Embryonic facial prominence (tissue), 1 donor: Measurements from ENCODE around the gene HEATR9.

ENCODE experiments used
- DNase-seq: peaks from one replicate; pipeline ENCODE4 v3.0.0-alpha.2; 2016; ENCODE audit errors: extremely low spot score

Gene HEATR9

DNA sequence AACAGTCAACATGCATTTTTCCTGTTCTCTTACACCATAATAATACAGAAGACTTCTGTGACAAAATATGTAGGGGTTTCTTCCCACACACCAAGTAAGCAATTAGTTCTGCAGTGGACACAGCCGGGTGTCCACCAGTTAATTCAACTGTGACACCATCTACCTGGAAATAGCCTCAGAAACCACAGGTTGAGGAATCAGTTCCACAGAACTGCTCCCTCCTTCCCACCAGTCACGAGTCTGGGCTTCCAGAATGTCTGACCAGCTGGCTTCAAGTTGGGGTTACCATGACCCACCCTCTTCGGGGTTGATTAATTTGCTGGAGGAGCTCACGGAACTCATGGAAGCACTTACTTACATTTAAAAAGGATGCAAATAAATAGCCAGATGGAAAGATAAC is 25.1 kb upstream of the HEATR9 start:
- DNase-seq: no peak

DNA sequence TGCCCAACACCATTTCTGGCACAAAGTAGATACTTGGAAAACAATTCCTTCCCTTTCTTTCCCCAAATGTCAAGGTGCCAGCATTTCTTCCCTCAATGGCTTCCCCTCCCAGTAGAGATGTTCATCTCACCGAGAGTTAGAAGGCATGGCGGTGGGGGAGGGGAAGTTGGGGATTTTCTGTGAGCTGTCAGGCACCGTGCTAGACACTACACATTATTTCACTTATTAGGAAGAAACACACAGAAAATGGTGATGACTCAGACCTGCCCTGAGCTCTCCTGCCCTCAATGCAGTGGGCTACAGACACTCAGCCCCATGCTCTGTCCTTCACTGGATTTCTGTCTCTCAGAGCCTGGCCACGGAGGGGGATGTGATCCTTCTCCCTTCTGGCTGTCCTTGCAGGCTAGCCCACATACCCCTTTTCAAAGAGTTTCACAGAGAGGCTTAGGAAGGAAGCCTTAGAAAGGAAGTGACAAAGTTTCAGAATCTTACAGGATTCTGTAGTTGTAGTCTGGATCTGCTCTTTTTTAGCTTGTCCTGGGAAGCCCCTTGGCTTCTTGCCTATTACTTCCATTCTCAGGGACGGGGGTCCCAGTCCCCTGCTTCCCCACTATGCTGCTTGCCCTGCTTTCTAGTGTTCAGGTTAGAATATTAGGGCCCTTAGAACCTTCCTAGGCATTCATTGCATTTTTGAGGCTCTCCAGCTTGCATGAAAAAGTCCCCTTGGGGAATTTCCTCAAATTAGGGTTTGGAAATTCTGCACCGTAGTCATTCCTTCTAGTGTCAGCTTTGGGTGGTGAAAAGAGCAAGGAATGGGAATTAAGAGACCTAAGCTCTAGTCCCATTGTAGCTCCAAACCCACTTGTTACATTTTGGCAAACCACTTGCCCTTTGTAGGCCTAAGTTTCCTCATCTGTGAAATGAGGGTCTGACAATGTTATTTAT is 23.7 kb upstream of the HEATR9 start:
- DNase-seq: no peak

DNA sequence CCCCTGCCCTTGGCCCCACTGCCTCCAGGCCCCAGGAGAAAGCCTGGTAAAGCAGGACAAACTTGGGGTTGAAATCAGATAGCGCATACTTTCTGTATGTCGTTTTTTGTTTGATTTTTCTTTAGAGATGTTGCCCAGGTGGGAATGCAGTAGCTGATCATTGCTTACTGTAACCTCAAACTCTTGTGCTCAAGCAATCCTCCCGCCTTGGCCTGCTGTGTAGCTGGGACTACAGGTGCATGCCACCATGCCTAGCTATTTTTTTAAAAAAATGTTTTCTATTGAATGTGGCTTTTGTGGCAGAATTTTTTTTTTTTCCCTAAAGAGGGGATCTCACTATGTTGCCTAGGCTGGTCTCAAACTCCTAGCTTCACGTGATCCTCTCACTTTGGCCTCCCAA is 22.6 kb upstream of the HEATR9 start:
- no peak for DNase-seq

DNA sequence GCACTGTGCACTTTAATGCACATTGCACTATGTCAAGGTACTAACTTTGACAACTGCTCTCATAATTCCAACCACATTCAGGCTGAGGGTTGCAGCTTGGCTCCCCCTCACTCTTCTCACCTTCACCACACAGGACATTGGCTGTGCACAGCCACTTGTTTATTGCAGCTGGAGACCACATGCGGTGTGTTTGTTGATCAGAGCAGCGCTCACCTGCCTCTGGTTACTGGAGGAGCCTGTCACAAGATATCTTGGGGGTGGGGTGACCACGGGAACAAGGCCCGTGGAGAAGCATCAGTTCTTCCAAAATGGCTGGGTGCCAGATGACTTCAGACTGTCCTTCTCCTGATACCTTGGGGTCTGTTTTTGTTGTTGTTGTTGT is 22.1 kb upstream of the HEATR9 start:
- no peak for DNase-seq

DNA sequence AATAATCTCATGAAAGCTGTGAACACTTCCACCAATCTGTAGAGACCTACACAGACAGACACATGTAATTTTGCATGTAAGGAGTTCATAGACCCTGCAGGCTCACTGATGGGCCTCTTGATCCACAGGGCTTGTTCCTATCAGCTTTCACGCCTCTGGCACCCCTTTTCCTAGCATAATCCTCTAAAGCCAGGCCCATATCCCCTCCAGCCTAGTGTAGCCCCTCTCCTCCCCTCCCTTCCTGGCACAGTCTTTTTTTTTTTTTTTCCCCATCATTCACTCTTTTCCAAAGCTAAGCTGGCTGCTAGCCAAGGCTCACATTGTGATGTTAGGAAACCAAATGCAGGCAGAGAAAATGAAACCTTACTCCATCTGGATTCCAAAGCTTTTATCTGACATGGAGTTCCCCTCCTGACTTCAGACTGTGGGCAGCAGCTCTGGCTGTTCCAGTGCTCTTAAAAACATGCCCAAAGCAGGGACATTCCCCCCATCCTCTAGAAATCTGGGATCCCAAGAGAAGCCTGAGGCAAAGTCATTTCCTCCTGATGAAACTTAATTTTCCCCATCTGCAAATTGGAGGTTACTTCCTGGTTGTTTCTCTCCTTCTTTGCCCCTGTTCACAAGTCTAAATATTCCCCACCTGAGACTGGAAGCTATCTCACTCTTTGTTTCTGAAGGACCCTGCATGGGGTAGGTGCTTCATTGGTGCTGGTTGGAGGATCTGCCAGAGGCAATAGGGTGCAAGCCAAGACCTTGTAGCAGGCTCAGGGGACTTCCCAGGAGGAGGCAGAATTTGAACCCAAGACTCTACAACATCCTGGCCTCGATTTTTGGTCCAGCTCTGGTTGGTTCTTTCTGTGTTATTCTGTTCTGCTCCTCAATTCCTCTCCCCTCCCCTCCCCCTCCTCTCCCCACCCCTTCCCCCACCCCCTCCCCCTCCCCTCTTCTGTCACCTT is 21.4 kb upstream of the HEATR9 start:
- DNase-seq: peak; percentile 53

DNA sequence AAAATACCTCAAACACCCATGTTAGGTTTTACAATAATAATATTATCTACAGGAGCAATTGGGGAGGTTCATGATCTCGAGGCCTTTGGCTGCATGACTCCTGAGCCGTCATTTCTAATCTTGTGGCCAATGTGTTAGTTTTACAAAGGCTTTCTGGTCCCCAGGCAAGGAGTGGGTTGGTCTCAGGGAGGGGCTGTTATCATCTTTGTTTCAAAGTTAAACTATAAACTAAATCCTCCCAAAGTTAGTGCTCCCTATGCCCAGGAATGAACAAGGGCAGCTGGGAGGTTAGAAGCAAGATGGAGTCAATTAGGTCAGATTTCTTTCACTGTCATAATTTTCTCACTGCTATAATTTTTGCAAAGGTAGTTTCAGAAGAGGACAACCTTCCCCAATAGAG is 20.6 kb upstream of the HEATR9 start:
- no peak for DNase-seq

DNA sequence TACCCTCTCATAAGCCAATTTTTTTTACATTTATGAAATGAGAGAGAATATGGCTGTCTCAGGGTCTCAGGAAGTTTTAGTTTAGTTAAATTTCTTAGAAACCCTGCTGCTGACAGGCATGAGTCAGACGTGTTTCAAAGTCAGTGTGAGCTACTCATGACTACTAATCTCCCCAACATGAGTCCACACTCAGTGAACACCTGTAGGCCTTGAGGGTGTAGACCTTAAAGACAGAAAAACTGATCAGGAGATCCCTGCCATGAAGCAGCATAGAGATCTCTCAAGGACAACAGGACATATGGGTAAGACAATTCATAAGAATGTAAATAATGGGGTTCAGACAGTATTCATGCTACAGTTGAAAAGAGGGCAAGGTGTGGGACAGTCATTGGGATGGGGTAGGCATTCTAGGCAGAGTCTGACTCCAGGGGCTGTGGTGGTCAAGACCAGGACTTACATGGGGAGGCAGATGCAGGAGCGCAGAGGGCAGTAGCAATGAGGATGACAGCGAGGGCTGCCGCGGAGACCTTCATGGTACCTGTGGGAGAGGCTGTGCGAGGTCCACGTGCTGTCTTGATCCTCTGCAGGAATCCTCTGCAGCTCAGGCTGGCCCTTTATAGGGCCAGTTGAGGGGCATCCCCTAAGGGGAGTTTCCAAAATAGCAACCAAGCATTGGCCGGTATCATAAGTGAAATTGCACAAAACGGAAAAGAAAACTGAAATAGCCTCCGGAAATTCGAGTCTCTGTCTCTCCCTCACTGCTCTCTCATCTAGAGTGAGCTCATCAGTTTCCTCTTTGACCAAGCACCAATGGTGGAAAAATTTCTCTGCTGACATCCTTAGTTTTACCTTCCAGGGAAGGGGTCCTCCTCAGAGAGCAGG is 11.3 kb upstream of the HEATR9 start, which contains the start of gene CCL5:
TSS of gene CCL5 (minus strand) at position 588 of the 882 bp plus-strand sequence.
- DNase-seq: no peak

DNA sequence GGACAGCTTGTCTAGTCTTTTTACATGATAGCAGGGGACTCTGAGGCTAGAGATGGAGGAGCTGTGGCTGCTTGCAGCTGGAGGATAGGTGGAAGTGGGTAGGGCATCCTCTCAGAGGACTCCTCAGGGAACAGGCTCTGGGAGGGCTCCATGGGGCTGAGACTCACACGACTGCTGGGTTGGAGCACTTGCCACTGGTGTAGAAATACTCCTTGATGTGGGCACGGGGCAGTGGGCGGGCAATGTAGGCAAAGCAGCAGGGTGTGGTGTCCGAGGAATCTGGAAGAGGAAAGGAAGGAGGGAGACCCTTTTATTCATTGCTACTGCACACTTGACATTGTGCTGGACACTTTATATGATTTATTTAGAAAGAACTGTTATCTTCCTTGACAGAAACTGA is 9.7 kb upstream of the HEATR9 start:
- no peak for DNase-seq

DNA sequence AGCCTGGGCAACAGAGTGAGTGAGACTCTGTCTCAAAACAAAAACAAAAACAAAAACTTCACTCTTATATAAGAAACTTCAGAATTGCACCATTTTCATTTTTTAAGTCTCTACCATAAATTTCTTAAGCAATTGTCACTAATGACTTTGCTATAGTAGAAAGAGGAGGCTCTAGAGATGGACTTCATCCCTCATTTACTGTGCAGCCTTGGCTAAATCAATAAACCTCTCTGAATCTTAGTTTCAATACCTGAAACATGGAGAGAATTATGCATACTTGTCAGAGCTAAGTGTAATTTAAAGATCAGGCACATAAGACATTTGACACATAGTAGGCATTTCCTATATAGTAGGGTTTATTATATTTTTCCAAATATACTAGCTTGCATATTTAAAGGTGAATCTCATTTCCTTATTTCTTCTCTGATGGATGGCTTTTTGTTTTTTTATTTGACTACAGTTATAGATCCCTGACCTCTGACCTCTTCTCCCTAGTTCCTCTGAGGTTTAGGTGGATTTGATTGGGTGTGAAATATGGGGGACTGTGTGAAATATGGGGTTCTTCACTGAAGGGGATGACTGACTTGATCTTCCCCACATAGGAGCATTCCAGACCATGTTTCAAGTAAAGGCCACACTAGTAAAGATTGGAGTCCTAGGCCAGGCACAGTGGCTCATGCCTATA is 8.8 kb upstream of the HEATR9 start:
- no peak for DNase-seq

DNA sequence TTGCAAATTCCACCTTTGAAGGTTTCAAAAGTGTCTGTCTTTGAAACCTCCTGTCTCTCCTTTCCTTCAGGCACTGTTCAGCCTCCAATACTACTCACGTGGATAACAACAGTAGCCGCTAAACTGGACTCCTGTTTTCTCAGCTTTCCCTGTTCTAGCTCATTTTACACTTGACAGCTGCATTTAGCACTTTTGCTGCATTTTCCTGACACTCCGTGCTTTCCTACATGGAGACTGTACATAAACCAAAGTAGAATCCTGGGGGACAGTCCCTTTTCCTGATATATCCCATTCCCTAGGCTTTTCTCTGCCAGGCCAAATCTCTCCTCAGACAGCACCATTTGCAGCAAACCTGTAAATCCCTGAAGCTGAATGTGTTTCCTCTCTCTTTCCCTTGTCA is 7.8 kb upstream of the HEATR9 start:
- DNase-seq: no peak

DNA sequence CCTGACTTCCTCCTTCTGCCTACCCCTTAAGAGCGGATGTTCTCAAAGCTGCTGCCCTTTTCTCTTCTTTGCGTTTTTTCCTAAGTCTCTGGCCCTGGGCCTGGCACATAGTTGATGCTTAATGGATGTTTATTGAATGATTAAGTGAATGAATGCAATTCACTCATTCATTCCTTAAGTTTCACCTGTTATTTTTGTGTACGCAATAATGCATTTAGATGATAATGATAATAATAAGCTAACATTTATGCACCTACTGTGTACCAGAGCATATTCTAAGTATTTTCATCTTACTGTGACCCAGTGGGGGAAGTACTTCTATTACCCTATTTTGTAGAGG is 7.1 kb upstream of the HEATR9 start:
- DNase-seq: no peak

DNA sequence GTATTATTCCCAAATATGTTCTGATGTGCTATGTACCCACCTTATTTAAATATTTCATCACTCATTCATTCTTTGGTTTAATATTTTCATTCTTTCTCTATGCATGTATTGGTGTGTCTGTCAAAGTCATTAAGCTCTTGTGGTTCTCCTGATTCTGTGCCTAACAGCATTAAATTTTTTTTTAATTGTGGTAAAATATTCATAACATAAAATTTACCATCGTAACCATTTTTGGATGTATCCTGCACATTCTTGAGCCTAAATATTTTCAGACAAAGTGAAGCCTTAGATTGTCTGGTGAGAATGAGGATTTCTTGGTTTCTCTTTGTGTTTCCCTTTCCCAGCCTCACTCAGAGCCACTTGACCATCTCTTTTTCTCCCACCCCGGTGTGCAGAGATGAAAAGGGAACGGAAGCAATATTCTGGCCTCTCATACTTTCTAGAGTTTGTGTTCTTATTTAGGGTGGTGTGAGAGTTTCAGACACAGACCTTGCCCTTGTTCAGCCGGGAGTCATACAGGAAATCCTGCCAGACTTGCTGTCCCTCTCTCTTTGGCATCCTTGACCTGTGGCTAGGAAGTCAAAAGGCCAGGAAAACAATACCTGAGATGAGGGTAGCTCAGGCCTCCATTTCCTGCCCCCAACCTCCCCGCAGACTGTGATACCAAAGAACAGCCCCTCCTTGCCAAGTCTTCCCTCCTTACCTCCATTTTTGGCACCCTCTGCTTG is 6.5 kb upstream of the HEATR9 start:
- DNase-seq: no peak

DNA sequence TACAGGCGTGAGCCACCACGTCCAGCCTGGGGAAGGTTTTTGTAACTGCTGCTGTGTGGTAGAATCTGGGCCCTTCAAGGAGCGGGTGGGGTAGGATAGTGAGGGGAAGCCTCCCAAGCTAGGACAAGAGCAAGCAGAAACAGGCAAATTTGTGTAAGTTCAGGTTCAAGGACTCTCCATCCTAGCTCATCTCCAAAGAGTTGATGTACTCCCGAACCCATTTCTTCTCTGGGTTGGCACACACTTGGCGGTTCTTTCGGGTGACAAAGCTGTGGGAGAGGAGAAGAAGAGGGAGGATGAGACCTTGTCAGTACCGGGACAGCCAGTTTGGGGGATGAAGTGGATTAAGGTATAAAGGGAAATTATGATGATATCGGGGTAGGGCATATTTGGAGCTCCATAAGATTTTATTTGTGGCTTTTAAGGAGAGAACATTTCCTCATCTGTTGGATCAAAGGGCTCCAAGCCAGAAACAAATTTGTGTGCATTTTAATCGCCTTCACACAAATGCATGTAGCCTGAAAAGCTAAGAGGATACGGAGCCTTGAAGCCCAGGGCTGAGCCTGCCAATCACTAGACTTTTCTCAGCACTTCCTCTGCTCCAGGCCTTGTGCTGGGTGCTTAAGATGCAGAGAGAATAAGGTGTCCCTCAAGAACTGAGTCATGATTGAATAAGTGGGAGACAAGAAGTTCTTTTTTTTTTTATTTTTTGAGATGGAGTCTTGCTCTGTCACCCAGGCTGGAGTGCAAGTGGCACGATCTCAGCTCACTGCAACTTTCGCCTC is 3.7 kb upstream of the HEATR9 start:
- no peak for DNase-seq

DNA sequence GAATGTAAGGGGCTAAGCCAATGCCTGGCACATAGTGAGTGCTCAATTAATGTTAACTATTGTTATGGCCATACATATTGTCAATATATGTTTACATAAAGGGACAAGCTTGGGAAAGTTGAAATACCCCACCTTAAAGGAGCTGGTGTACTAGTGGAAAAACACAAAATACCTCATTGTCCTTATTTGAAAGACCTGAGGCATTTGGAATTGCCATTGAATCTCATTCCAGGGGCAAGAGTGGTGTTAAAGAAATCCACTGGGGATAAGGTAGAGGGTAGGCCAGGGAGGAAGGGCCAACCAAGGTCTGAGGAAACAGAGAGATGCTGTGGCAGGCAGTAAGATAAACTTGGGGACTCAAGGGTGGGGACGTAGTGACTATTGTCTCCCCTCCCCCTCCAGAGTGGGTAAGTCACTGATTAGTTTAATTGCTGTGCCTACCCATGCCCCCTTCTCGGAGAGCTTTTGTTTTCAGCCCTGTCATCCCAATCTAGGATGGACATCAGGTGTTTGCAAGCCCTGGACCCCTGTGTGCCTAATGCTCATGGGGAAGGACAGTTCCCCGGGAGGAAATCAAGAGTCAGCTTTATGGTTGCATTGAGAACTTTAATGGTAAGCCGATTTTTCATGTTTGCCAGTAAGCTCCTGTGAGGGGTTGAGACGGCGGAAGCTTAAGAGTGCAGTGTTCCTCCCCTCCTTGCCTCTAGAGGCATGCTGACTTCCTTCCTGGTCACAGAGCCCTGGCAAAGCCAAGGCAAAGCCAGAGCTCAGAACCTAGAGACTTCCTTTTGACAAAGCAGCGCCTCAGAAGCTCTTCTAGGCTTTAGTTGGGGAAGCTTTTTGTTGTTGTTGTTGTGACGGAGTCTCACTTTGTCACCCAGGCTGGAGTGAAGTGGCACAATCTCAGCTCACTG is 2.5 kb upstream of the HEATR9 start:
- DNase-seq: no peak

DNA sequence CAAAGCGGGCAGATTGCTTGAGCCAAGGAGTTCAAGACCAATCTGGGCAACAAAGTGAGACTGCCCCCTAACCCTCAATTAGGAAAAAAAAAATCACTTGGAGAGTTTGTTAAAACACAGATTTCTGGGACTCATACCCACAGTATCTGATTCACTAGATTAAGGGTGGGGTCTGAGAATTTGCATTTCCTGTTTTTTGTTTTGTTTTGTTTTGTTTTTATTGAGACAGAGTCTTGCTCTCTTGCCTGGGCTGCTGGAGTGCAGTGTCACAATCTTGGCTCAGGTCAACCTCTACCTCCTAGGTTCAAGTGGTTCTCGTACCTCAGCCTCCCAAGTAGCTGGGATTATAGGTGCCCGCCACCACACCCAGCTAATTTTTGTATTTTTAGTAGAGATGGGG is 1.1 kb downstream of the HEATR9 start:
- DNase-seq: no peak

DNA sequence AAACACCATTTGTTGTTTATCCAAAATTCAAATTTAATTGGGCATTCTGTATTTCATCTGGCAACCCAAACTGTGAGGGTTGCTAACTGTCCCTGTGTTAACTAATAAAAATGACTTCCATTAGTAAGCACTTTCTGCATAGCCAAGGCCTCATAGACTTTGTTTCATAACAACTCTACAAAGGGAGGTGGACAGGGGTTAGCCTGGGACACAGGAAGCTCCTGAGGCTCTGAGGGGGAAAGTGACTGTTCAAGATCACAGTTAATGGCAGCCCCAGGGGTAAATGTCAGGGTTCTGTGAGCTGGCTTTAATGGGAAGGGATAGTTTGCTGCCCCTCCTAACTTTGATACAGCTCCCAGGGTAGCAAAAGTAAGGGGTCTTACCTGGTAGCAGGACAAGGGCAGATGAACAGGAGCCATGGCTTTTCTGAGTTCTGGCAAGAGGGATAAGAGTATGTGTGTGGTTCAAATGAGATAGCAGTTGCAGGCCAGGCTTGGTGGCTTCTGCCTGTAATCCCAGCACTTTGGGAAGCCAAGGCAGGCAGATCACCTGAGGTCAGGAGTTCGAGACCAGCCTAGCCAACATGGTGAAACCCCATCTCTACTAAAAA is 2.2 kb downstream of the HEATR9 start:
- no peak for DNase-seq

DNA sequence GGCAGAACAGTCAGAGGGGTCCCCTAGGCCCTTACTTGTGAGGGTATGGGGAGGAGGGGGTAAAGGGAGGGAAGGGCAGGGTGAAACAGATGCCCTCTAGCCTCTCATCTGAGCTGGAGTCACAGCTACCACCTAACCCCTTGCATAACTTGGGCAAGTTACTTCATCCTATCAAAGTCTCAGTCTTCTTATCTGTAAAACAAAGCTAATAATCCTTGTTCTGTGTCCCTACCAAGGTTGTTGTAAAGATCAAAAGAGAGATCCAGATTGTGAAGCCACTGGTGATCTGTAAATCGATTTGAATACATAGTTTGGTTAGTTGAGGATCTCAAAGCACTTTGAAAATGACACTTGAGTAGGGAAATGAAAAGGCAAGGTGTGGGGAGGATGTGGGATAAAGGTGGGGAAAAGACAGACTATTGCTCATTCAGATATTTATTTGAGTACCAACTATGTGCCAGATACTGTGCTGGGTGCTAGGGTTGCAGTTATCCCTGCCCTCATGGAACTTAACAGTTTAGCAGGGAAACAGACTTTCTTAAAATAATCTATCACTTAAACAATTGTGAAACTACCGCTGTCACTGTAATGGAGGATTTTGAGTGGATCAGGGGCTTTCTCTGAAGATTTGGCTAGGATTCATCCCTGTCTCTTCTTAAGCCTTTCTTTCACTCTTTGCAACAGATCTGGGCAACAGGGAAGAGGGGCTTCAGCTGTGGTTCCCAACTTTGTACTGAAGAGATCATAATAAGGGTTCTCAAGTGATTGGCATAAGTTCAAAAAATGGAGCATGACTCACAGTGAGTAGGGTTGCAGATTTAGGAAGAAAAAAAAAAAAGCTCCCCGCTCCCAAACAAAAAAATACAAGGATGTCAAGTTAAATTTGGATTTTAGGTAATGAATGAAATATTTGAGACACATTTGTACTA is 3.0 kb downstream of the HEATR9 start:
- DNase-seq: no peak
